Vagina (tissue), 2 donors: ENCODE measurements around the gene THEM5.

Experiments
- CTCF ChIP-seq, 3 experiments: fragments of 450-650 bp in 2 of 3; fragments of 200-600 bp in 1 of 3; sonication (generic) in 1 of 3; IDR thresholded peaks; one replicate each; pipeline ENCODE4 v1.5.1; 2017 to 2019; ENCODE audit warnings: antibody characterized with exemption in 3 of 3, mild to moderate bottlenecking in 2 of 3, moderate library complexity in 2 of 3
- POLR2A ChIP-seq, 2 donors: fragments of 450-650 bp; IDR thresholded peaks; one replicate each; pipeline ENCODE4 v1.6.1; 2017; ENCODE audit warnings: antibody characterized with exemption in 2 of 2, mild to moderate bottlenecking in 2 of 2, moderate library complexity in 2 of 2
- POLR2AphosphoS5 ChIP-seq, 2 donors: sonication (generic); formaldehyde crosslinking; IDR thresholded peaks; one replicate each; pipeline ENCODE4 v1.9.0; 2017; ENCODE audit warnings: antibody characterized with exemption in 2 of 2, mild to moderate bottlenecking in 2 of 2, low read depth in 1 of 2; ENCODE audit not compliant: insufficient read depth in 1 of 2

- TF ChIP-seq CTCF (IDR thresholded peaks at IDR 0.05): no peak
- no peak for TF ChIP-seq POLR2A (IDR thresholded peaks at IDR 0.05)
- TF ChIP-seq POLR2AphosphoS5 (IDR thresholded peaks at IDR 0.05; ENCODE audit: insufficient read depth in 1 of 2, low read depth in 1 of 2): no peak
These were observed 17.9 kb downstream of the THEM5 start for GRCh38 chr1:151835596-151835995.
